IMR-90 (cell line): ENCODE data around the gene TMEM63C.

Experiments used
- CEBPB ChIP-seq: IDR thresholded peaks from 2 replicates; pipeline ENCODE4 v1.6.1; 2012; ENCODE audit warnings: low read depth, low read length, improper control_type of control experiment
- FOS ChIP-seq: fragments of 150-350 bp; IDR thresholded peaks from 2 replicates; pipeline ENCODE4 v1.6.1; 2016; ENCODE audit warnings: low read depth, low read length
- MAFK ChIP-seq: IDR thresholded peaks from 2 replicates; pipeline ENCODE4 v1.6.1; 2012; ENCODE audit warnings: low read depth, low read length, improper control_type of control experiment
- MAZ ChIP-seq: IDR thresholded peaks from 2 replicates; pipeline ENCODE4 v1.6.1; 2012; ENCODE audit warnings: low read depth, mild to moderate bottlenecking, low read length, improper control_type of control experiment, moderate library complexity, borderline replicate concordance
- MXI1 ChIP-seq: IDR thresholded peaks from 2 replicates; pipeline ENCODE4 v1.6.1; 2012; ENCODE audit warnings: low read depth, mild to moderate bottlenecking, low read length, moderate library complexity, borderline replicate concordance
- NFE2L2 ChIP-seq: fragments of 150-350 bp; IDR thresholded peaks from 2 replicates; pipeline ENCODE4 v1.6.1; 2016; ENCODE audit warnings: low read depth, mild to moderate bottlenecking, low read length
- POLR2A ChIP-seq: IDR thresholded peaks from 2 replicates; pipeline ENCODE4 v1.6.1; 2012; ENCODE audit warnings: mild to moderate bottlenecking, low read depth, low read length
- RAD21 ChIP-seq: IDR thresholded peaks from 2 replicates; pipeline ENCODE4 v1.6.1; 2012; ENCODE audit warnings: low read length, improper control_type of control experiment
- SMC3 ChIP-seq: fragments of 150-350 bp; IDR thresholded peaks from 2 replicates; pipeline ENCODE4 v1.6.1; 2016; ENCODE audit warnings: low read depth, mild to moderate bottlenecking, antibody characterized with exemption, low read length, moderate library complexity
- TF ChIP-seq, protein P1 (sequence below): conservative IDR thresholded peaks from 2 replicates; pipeline ENCODE4 v1.5.1; 2012; ENCODE audit warnings: mild to moderate bottlenecking, low read depth, low read length, improper control_type of control experiment
- TF ChIP-seq, protein P2 (sequence below): fragments of 150-350 bp; IDR thresholded peaks from 2 replicates; pipeline ENCODE4 v1.6.1; 2017; ENCODE audit warnings: mild to moderate bottlenecking, antibody characterized with exemption, low read length, low read depth

GRCh38 chr14:77238996-77239395 lies 57.4 kb downstream of the TMEM63C start:
- TF ChIP-seq, protein P1, sequence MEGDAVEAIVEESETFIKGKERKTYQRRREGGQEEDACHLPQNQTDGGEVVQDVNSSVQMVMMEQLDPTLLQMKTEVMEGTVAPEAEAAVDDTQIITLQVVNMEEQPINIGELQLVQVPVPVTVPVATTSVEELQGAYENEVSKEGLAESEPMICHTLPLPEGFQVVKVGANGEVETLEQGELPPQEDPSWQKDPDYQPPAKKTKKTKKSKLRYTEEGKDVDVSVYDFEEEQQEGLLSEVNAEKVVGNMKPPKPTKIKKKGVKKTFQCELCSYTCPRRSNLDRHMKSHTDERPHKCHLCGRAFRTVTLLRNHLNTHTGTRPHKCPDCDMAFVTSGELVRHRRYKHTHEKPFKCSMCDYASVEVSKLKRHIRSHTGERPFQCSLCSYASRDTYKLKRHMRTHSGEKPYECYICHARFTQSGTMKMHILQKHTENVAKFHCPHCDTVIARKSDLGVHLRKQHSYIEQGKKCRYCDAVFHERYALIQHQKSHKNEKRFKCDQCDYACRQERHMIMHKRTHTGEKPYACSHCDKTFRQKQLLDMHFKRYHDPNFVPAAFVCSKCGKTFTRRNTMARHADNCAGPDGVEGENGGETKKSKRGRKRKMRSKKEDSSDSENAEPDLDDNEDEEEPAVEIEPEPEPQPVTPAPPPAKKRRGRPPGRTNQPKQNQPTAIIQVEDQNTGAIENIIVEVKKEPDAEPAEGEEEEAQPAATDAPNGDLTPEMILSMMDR: no peak
- TF ChIP-seq MAFK: no peak
- no peak for TF ChIP-seq SMC3
- TF ChIP-seq, protein P2, sequence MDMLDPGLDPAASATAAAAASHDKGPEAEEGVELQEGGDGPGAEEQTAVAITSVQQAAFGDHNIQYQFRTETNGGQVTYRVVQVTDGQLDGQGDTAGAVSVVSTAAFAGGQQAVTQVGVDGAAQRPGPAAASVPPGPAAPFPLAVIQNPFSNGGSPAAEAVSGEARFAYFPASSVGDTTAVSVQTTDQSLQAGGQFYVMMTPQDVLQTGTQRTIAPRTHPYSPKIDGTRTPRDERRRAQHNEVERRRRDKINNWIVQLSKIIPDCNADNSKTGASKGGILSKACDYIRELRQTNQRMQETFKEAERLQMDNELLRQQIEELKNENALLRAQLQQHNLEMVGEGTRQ: no peak
- TF ChIP-seq POLR2A: no peak
- TF ChIP-seq FOS: no peak
- TF ChIP-seq MXI1: no peak
- TF ChIP-seq CEBPB: no peak
- no peak for TF ChIP-seq NFE2L2
- TF ChIP-seq MAZ: no peak
- TF ChIP-seq RAD21: no peak
